RPMI8226 (cell line): Measurements from ENCODE around the gene EVX2.

Experiments used
- DNase-seq: peaks from one replicate; pipeline ENCODE4 v3.0.0-alpha.2; 2015

Gene EVX2

DNA sequence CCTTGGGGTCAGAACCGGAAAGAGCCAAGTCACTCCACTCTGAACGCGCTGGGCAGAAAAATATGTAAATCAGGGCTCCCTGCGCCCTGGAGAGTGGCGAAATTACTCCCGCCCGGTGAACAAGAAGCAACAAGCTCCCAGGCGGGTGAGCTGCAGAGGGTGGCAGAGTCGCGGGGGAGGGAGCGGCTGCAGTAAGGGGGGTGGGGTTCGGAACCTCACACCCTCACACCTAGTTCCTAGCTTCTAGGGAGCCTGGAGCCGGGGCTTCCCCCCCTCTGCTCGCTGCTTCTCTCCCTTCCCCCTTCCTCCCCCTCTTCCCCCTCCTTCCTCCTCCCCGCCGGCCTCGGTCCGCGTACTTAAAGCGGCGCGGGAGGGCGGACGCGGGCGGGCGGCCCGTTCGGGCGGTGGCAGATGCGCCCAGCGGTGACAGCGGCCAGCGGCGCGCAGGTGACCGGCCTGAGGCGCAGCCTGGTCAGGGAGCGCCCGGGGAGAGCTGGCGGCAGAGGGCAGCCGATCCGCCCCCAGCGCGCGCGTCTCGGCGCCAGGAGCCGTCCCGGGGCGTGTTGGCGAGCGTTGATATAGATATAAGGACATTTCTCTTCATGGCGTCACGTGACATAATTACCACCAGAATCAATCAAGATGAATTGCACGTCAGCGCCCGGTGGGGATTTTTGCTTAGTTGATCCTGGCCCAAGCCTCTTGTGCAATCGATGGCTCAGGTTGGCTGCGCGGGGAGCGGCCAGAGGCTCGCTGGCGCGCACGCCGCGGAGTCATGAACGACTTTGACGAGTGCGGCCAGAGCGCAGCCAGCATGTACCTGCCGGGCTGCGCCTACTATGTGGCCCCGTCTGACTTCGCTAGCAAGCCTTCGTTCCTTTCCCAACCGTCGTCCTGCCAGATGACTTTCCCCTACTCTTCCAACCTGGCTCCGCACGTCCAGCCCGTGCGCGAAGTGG lies 23.1 kb upstream of the EVX2 start, which contains the start of gene HOXD11:
Gene HOXD11 (plus strand): TSS at position 700 of the 959 bp plus-strand sequence. CDS start 76 bp downstream, at position 776.
- DNase-seq, result no peak

DNA sequence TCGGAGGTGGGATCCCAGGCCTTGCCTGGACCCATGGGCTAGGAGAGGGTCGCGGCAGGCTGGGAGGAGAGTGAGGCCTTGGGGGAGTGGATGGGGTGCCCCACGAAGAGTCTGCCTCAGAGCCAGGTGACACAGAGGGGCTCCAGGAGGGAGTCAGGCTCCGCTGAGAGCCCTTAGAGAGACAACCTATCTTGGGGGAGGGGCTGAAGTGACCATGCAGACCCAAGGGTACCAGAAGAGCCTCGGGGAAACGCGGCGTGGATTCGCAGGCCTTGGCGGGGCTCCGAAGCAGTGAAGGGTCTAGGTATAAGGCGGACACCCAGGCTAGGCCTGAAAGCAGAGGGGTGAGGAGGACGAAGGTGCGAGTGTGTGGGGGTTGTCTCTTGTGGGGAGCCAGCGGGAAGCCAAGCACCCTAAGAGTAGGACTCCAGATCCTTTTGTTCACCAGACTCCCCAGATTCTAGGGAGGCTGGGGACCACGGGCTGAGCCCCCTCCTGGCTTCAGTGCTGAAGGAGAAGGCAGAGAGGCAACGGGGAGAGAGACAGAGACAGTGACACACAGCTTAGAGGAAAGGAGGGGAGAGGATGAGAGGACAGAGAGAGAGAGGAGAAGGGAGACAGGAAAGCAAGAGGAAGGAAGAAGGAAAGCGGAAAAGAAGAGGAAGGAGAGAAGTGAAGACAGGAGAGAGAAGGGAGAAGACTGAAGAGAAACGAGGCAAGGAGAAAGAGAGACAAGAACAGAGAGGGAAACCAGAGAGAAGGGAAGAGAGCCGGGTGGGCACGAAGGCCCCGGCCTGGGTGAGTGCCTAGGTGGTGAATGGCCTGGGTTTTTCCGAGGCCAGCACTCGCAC lies 22.2 kb upstream of the EVX2 start:
- DNase-seq, result no peak

DNA sequence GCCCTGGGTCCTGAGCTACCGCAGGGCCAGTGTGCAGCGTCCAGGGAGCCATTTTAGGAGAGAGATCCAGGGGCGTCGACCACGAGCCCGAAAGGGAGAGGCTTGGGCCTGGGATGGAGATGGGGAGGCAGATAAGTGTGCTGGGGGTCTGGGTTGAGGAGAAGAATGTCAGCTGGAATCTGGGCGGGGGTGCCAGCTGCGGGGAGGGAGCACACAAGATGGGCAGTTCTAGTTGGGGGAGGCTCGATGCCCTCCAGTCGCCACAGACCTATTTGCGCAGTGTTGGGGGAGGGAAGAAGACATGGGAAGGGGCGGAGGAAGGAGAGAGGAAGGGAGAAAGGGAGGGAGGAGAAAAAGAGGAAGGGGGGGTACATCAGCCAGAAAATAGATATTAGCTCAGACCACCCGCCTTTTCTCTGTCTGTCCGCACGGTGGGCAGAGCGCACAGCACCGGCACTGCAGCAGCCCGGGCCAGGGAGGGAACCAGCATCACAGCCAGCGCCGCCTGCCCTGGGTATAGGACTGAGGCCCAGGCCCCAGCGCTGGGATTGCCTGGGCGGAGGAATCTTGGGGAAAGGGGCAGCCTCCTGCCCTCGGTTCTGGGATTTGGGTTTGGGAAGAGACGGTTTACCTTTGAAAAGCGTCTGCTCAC lies 21.4 kb upstream of the EVX2 start:
- no peak for DNase-seq

DNA sequence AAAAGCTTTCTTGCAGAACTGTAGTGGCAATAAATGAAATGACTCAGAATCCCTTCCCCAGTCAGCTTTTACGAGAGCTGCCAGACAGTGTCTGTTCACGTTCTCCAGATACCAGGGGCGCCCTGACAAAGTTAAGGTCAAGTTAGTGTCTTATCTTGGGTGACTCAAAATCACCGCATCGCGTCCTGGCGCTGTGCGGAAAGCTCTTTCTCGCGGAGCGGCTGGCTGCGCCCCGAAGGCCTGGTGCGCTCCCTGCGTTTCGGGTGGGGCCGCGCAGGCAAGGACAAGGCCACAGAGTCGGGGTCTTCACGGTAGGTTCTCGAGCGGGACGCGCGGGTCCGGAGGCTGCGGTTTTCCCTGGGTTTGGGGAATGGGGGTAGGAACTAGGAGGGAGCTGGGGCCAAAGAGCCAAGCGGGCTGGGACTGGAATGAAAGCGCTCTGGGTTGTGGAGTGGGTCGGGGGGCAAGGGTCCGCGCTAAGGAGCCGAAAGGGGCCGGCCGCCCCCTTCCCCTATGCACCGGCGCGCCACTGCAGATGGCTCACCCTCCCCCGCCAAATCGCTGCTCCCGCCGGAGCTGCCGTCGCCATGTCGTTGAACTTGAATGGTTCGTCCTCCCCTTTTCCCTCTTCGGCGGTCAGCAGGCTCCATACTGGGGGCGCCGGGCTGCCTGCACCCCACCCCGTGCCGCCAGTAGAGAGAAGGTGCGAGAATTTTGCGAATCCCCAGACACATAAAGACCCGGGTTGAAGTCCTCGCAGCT lies 20.7 kb upstream of the EVX2 start:
- no peak for DNase-seq

DNA sequence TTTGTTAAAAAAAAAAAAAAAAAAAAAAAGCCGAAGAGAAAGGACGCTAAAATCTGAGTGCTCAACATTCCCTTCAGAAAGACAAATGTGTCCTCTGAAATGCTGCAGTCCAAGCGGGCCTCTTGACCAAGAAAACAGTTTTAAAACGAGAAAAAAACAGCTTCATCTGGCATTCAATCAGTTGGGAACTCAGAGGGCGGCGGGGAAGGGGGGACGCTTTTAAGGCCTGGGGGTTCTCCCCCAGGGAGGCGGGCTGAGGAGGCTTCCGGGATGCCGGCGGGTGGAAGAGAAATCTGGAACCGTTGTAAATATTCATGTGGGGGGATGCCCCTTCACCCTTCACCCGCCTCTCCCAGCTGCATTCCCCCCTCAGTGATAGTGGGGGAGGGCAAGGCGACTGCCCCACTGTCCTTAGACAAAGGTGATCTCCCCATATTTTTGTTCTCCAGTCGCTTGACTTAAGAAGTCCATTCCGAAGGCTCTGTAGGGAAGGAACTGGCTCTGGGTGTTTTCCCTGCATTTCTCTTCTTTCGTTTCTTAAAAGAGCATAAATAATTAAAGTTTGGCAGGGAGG lies 20.1 kb upstream of the EVX2 start:
- no peak for DNase-seq

DNA sequence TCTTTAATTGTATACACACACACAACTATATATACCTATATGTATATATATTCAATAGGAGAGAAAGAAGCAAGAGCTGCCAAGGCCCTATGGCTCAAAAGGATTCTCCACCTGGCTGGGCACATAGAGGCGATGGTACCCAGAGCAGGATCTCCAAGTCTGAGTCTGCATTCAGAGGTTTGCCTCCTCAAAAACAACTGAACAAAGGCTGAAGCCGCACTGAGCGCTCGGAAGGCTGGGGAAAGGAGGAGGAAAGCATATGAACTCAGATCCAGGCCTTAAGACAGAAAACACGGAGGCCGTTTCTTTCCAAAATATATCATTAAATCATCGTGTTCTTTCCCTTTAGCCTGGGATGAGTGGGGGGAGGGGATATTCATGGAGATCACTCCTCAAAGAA lies 19.4 kb upstream of the EVX2 start:
- no peak for DNase-seq

DNA sequence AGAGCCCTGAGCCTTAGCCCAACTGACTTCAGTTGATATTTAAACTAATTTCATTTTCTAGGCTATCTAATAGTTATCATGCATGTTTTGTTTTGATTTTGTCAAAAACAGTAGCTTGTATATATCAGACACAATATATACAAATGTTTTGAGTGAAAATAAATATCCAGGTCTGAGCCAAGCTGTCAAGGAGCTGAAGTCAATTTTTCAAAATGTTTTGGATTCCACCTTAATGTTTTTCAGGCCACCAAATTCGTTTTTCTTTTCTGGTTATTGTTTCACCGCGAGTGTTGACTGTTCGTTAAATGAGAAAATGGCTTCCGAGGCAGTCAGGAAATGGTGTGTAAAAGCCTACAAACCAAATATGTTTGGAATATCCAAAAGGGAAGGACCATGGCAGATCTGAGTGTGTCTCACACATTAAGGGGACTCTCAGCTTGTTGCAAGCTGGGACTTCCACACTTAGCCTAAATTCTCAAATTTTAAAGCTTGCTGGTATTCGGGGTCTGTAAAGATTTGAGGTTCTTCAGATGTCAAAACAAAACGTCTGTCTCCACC lies 18.6 kb upstream of the EVX2 start:
- DNase-seq, result no peak

DNA sequence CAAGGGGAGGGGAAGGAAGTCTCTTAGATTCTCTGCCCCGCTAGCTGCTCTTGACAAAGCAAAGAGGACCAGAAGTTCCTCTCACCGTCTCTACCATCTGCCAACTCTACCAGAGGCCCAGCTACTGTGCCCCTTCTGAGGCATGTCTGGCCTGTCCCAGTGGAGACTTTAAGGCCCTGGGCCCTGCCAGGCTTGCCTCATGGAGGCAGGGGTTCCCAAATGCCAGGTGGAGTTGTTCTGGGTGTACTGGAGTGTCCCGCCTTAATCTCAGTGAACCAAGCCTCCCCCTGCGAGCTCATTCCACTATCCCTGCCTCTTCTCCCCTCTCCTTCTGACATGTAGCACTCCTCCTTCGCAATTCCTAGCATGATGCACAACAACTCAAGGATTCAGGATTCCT lies 18.1 kb upstream of the EVX2 start:
- DNase-seq, result no peak

DNA sequence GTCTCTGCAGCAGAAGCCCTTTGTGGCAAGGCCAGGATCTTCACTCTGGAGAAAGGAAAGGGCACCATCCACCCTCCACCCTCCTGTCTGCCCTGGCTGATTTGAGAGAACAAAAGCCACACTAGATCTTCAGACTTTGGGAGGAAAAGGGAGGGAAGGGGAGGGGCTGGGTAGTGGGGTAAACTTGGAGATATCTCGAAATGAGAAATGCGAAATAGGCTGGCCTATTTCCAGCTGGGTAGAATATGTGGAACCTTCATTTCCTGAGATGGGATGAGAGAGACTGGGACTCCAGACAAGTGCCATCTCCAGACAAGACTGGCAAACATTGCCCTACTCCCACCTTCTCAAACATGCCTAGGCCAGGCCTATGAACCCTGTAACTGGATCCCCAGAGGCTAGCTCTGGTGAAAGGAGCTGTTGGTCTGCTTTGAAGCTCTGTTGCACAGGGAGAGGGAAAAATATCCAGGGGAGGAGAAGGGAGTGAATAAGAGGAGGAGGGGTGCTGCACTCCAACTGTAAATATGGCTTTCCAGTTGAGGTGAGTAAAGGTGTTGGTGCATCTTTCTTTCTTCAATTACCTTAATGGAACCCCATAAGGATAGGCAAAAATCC lies 17.6 kb upstream of the EVX2 start:
- DNase-seq, result no peak

DNA sequence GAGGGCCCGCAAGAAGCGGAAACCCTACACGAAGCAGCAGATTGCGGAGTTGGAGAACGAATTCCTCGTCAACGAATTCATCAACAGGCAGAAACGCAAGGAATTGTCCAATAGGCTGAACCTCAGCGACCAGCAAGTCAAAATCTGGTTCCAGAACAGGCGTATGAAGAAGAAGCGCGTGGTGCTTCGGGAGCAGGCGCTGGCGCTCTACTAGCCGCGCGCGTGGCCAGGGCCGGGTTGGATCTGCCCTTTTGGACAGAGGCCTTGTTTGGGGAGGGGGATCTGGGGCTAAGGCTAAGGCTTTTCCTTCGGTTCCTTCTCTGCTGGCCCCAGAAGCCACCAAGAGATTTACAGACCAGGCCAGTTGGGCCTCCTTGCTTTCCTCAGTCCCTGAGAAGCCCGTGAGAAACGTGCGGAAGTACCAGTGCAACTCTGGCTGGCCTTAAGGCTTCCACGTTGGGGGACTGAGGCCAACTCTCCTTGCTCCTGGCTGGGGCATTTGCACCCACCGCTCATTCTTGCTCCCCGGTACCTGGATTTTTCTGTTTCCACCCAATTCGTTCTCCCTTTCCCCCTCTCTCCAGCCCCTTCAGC lies 16.9 kb upstream of the EVX2 start:
- no peak for DNase-seq

DNA sequence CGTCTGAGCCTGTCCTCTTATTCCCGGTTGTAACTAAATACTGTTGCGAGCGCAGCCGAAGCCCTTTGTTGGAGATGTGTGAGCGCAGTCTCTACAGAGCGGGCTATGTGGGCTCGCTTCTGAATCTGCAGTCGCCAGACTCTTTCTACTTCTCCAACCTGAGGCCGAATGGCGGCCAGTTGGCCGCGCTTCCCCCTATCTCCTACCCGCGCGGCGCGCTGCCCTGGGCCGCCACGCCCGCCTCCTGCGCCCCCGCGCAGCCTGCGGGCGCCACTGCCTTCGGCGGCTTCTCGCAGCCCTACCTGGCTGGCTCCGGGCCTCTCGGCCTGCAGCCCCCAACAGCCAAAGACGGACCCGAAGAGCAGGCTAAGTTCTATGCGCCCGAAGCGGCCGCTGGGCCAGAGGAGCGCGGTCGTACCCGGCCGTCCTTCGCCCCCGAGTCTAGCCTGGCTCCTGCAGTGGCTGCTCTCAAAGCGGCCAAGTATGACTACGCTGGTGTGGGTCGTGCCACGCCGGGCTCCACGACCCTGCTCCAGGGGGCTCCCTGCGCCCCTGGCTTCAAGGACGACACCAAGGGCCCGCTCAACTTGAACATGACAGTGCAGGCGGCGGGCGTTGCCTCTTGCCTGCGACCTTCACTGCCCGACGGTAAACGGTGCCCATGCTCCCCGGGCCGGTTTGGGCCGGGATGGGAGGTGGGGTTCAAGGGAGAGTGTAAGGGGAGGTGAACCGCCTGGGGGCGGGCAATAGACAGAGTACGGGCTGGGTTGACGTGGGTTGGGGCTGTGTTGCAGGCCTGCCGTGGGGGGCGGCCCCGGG lies 16.2 kb upstream of the EVX2 start, which contains the start of gene HOXD12:
Gene HOXD12 (plus strand): TSS at position 68 of the 819 bp plus-strand sequence. CDS start 7 bp downstream, at position 75.
- no peak for DNase-seq

DNA sequence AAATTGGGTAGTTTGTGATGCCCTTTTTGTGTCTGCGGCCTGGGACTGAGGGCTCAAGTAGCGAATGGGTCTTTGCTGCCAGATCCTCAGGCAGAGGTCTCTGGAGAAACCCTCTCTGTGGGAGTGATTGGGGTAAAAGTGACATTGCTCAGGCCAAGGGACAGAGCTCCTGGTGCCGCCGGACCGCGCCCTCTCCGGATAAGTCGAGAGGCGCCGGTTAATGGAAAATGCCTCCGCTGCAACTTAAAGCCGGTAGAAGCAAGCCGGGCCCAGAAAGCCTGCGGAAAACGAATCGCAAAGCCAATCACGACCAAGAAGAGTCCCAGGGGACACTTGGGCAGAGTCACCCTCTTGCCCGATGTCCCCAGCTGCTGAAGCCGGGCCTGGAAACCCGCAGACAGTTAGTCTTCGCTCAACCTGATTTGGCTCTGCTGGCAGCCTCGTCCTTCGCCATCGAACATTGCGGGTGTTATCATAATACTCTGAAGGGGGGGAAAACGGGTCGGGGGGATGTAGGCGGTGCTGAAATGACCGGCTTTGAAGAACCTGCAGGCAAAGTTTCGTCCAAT lies 15.5 kb upstream of the EVX2 start:
- DNase-seq, result no peak

DNA sequence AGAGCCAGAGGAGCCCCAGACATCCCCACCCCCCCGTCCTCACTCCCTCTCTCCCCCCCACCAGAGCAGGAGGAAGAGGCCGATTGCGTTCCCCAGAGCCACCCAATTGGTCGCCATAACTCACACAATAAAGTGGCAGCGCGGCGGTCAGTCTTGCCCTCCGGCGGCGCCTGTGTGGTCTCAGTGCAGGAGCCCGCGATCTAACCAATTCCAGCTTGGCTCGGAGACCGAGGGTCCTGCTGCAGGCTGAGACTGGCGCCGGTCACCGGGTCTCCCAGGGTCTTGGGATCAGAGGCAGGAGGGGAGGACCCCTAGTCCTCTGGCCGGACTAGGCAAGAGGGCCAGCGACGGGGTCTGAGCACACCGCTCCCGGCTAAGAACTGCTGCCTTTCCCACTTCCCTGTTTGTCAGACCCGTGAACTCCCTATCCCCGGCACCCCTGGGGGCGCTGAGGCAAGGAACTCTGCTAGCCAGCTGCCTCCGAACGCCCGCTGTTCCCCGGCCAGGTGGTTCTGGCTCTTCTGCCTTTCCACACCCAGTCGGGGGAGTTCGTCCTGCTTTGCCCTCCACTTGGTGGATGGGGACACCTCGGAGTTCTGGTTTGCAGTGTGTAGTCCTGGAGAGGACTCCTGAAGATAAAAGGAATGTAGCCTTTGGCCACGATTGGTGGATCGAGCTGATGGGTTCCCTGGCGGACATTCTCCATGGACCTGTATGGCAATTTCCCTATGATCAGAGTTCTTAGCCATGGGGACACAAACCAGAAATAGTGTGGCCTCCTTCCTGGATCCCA lies 14.8 kb upstream of the EVX2 start:
- no peak for DNase-seq

DNA sequence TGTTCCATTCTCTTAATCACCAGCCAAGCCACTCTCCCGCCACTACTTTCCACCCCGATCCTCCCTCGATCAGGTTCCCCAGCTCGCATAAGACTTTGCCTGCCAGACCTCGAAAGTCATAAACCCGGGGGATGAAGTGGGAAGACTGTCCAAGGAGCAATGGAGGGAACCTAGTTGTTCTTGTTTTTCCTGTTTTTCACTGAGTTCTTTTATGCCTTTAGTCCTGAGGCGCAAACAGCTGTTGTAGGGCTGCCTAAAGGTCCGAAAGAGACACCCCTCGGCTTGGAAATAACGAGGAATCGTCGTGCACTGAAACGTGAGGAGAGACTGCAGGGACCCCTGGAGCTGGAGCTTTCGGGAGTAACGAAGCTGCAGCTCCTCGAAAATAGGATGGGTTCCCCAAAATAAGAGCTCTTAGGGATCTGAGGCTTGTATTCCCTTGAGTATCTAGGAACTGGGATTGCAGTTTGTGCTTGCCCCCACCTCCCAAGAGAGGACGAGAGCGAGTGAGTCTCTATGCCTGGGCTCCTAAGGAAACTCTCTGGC lies 14.1 kb upstream of the EVX2 start:
- no peak for DNase-seq

DNA sequence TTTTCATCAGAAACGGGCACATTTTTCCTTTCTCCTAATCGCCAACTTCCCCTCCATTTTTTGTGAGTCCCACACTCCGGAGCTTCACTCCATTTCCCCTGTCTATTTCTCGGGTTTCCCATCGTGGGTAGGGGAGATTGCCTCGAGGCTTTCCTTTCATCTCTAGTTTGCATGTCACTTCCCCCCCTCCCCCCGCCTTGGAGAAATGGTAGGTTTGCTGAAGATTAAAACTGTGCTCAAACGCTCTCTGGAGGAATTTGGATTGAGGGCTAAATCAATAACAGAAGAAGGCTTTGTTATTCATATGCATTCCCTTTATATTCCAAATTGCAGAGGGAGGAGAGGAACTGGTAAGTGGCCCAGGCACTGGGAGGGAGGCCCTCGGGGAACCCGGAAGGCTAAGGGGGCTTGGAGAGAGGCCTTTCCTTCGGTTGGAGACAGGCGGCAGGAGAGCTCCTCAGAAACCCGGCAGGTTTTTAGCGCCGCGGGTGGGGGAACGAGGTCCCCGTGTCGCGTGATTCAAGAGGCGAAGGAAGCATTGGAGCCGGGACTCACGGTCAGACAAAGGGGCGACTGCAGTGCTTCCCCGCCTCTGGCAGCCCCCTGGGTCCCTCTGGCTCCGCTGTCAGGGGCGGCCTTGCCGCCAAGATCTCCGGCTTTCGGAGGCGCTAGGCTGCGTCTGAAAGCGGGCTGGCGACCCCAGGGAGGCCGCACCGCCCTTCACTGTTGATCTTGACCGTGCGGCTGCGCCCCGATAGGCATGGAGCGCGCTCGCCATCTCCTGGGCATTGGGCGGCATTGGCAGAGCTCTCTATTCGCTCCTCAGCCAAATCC lies 13.4 kb upstream of the EVX2 start:
- DNase-seq, result peak; percentile 52

DNA sequence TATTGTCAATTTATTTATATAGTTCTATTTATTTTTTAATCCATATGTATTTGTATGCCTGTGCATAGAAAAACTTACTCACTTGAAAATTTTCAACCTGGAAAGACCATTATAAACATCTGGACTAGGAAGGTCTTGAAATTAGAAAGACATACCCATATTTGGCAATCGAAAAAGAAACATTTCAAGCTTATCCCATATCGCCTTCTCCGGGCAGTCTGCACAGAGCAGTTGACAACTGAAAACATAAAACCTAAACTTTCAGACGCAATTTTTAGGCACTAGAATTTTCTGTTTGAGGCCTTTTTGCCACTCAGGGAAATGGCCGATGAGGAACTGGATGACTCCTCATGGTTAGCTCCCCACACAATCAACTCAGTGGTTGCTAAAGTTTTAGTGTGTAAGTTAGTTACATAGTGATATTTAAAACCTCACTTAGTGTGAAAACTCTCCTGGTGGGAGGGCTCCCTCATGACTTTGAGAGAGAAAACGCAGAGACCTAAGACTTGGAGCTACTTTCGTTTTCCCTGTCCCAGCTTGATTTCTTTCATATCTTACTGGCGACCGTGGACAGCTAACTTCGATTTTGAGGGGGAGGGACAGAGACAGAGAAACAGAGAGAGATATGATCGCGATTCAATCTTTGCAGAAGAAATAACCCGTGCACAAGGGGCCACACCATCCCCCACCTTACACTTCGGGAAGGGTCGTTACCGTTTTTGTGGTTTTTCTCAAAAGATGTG lies 12.7 kb upstream of the EVX2 start:
- no peak for DNase-seq

DNA sequence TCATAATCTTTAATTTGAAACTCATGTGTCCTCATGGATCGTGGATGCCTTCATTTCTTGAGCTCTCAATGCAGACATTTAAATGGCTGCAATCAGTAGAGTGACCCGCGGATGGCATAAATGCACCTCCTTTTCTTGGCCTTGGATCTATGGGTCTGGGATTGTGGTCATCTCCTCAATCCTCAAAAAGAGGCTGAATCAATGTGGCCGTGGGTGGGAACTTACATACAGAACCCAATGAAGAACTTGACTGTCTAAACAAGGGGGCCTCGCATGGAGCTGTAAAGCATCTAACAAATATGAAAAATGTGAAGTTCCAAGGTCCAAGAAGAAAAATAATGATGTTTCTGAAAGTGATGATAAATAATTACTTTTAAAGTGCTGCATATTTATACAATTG lies 11.7 kb upstream of the EVX2 start:
- no peak for DNase-seq
